Brain microvascular endothelial cell (primary cell): ENCODE measurements around the gene PPP5C.
"Not testable (repeated sequence)": the region's sequence is repeated elsewhere in the genome, so short reads cannot be mapped to it uniquely, and the experiment has no call there.

Experiments used
- DNase-seq: peaks from one replicate; pipeline ENCODE4 v3.0.0-alpha.2; 2020
- H3K27ac ChIP-seq: fragments of 250-450 bp; sonication (Bioruptor Pico); 2 replicates; pipeline ENCODE4 v1.5.1; 2020; ENCODE audit warnings: mild to moderate bottlenecking, moderate library complexity
- H3K27me3 ChIP-seq: fragments of 250-450 bp; sonication (Bioruptor Pico); replicated peaks from 2 replicates; pipeline ENCODE4 v1.5.1; 2020; ENCODE audit warnings: mild to moderate bottlenecking
- H3K36me3 ChIP-seq: fragments of 250-450 bp; sonication (Bioruptor Pico); replicated peaks from 2 replicates; pipeline ENCODE4 v1.5.1; 2020; ENCODE audit warnings: mild to moderate bottlenecking
- H3K4me3 ChIP-seq: 2 replicates; pipeline ENCODE4 v1.5.1; 2011; ENCODE audit warnings: low read depth, mild to moderate bottlenecking, control low read depth, low read length, moderate library complexity
- in situ Hi-C: cut with HindIII; loops from 2 replicates; pipeline ENCODE4 v1.10.0; 2017; ENCODE audit warnings: low sequenced_read_pairs, low pct_ligation_motif_present
- TF ChIP-seq, protein P1 (sequence below): IDR thresholded peaks from 2 replicates; pipeline ENCODE4 v1.5.1; 2011; ENCODE audit warnings: low read depth, mild to moderate bottlenecking, moderate library complexity, low read length, control low read depth, inconsistent platforms; ENCODE audit errors: missing control alignments

Gene PPP5C

DNA sequence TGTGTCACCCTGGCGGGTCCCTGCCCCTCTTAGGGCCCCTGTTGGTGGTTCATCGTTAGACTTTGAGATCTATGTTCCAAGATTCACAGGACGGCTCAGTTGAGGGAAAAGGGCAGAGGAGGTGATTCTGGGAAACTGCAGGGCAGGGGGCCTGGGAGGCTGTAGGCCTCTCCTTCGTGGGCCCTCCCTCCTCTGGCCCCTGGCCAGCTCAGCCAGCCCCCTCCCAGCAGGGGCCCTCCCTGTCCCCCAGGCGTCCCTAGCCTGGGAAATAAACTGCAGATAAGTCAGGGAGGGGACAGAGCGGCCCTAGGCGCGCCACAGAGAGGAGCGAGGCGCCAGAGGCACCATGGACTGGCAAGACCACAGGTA, 43.6 kb upstream of the PPP5C start:
- Histone ChIP-seq H3K27ac (peak overlapping the region; percentile 37), H3K27me3 (no peaks in the 10 kb centered on the region), H3K4me3 (peak overlapping the region; percentile 47), H3K36me3 (no peaks in the 10 kb centered on the region)
- DNase-seq = no peak
- TF ChIP-seq, protein P1, sequence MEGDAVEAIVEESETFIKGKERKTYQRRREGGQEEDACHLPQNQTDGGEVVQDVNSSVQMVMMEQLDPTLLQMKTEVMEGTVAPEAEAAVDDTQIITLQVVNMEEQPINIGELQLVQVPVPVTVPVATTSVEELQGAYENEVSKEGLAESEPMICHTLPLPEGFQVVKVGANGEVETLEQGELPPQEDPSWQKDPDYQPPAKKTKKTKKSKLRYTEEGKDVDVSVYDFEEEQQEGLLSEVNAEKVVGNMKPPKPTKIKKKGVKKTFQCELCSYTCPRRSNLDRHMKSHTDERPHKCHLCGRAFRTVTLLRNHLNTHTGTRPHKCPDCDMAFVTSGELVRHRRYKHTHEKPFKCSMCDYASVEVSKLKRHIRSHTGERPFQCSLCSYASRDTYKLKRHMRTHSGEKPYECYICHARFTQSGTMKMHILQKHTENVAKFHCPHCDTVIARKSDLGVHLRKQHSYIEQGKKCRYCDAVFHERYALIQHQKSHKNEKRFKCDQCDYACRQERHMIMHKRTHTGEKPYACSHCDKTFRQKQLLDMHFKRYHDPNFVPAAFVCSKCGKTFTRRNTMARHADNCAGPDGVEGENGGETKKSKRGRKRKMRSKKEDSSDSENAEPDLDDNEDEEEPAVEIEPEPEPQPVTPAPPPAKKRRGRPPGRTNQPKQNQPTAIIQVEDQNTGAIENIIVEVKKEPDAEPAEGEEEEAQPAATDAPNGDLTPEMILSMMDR = no peak
- in situ Hi-C loops = no loop called here

DNA sequence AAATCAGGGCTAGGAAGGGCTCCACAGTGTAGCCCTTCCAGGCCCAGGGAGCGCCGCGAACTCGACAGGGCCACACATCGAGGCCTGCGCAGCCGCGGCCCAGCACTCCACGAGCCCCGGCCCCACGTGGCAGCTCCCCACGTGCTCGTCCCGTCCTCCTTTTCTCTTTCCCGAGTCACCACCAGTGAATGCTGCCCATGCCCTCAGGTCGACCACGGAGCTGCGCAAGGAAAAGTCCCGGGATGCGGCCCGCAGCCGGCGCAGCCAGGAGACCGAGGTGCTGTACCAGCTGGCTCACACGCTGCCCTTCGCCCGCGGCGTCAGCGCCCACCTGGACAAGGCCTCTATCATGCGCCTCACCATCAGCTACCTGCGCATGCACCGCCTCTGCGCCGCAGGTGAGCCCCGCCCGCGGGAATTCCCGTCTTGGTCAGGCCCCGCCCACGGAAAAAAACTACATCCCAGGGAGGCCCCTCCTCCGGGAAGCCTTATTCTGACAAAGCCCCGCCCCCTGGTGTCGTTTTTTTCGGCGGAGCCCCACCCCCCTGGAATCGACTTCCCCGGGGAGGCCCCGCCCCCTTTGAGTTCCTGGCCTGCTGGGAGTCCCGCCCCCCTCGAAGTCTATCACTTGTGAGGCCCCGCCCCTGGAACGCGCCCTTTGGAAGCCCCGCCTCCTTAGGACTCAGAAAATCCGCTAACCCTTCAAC, 43.0 kb upstream of the PPP5C start:
- H3K27ac ChIP-seq = peak overlapping the region; percentile 37
- in situ Hi-C loops = no loop called here
- H3K4me3 ChIP-seq = peak overlapping the region; percentile 47
- H3K36me3 ChIP-seq = no peaks in the 10 kb centered on the region
- peak; percentile 85 for DNase-seq
- TF ChIP-seq, protein P1 = no peak
- H3K27me3 ChIP-seq = no peaks in the 10 kb centered on the region

DNA sequence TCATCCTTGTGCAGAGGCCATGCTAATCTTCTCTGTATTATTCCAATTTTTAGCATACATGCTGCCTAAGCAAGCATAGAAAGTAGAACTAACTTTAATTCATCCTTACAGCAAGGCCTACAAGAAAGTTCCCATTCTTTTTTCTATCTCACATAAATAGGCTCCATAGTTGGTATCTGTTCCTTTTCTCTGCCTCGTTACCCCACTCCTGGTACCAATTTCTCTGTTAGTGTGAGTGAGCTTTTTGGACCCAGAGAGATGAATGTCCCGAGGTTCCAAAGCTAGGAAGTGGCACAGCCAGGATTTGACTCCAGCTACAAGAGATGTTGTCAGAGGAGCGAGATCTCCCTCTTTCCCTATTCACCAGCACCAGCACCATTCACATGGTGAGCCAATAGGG, 40.4 kb upstream of the PPP5C start:
- in situ Hi-C loops = no loop called here
- Histone ChIP-seq H3K4me3 (no peak overlapping the region), H3K27ac (no peak overlapping the region), H3K27me3 (no peaks in the 10 kb centered on the region), H3K36me3 (no peaks in the 10 kb centered on the region)
- DNase-seq = no peak
- TF ChIP-seq, protein P1 = no peak

DNA sequence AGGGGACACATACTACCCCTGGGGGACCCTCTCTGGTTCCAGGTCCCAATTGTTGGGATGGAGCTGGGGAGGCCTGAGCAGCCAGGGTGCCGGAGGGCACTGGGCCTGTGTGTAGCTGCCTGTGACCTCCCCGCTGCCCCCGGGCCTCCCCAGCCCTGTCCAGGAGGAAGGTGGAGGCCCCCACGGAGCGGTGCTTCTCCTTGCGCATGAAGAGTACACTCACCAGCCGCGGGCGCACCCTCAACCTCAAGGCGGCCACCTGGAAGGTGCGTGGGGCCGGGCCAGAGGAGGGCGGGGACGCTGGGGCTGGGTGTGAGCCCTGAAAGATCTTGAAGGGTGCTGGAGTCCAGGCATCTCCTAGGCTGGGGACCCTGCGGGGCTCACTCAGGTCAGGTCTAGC, 38.4 kb upstream of the PPP5C start:
- no peak for DNase-seq
- in situ Hi-C loops = no loop called here
- TF ChIP-seq, protein P1 = no peak
- Histone ChIP-seq H3K27me3 (no peaks in the 10 kb centered on the region), H3K4me3 (no peak overlapping the region), H3K27ac (no peak overlapping the region), H3K36me3 (no peaks in the 10 kb centered on the region)

DNA sequence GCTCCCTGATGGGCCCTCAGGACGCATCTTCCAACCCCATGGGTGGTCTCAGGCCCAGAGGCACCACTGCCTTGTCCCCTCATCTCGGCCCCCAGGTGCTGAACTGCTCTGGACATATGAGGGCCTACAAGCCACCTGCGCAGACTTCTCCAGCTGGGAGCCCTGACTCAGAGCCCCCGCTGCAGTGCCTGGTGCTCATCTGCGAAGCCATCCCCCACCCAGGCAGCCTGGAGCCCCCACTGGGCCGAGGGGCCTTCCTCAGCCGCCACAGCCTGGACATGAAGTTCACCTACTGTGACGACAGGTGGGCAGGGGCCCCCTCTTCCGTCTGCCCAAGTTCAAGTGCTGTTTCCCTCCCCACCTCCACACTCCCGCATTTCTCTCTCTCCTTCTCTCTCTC, 37.8 kb upstream of the PPP5C start:
- no peaks in the 10 kb centered on the region for H3K27me3 ChIP-seq
- no peaks in the 10 kb centered on the region for H3K36me3 ChIP-seq
- DNase-seq = no peak
- in situ Hi-C loops = no loop called here
- H3K27ac ChIP-seq = no peak overlapping the region
- TF ChIP-seq, protein P1 = no peak
- no peak overlapping the region for H3K4me3 ChIP-seq

DNA sequence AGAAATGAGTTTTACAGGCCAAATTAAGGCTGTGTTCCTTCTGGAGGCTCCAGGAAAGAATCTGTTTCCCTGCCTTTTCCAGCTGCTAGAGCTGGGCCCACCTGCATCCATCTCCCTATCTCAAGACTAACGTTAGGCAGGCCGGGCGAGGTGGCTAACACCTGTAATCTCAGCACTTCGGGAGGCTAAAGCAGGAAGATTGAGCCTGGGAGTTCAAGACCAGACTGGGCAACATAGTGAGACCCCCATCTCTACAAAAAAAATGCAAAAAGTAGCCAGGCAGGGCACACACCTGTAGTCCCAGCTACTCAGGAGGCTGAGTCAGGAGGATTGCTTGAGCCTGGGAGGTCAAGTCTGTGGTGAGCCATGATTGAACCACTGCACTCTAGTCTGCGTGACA, 35.4 kb upstream of the PPP5C start:
- no peak for DNase-seq
- in situ Hi-C loops = no loop called here
- Histone ChIP-seq H3K27me3 (no peaks in the 10 kb centered on the region), H3K36me3 (no peaks in the 10 kb centered on the region), H3K4me3 (no peak overlapping the region), H3K27ac (no peak overlapping the region)
- TF ChIP-seq, protein P1 = no peak

DNA sequence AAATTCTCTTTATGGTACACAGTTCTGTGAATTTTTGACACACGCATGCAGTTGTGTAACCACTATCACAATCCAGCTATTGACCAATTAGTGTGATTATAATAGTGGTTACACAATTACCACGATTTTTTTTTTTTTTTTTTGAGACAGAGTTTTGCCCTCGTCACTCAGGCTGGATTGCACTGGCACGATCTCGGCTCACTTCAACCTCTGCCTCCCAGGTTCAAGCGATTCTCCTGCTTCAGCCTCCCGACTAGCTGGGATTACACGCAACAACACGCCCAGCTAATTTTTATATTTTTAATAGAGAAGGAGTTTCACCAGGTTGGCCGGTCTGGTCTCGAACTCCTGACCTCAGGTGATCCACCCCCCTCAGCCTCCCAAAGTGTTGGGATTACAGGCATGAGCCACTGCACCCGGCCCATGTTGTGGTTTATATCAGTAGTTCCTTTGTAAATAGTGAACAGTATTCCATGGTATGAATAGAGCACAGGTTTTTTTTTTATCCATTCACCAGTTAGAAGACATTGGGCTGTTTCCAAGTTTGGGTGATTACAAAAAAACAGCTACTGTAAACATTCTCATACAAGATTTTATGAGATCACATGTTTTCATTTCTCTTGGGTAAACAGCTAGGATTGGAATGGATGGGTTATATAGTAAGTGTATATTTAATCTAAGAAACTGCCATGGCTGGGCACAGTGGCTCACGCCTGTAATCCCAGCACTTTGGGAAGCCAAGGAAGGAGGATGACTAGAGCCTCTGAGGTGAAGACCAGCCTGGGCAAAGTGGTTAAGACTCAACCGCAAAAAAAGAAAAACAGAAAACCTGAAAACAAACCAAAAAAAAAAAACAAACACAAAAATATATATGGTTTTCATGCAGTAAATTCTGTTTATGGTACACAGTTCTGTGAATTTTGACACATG, 33.1 kb upstream of the PPP5C start:
- in situ Hi-C loops, H3K27me3 ChIP-seq, H3K4me3 ChIP-seq, H3K27ac ChIP-seq, H3K36me3 ChIP-seq: not testable (repeated sequence)
- DNase-seq = peak; percentile 4
